ENCODE measurements around the gene TEKT5.
A peak's percentile ranks its signal among the peaks of the same experiment; 100 is the strongest.
"Not testable (repeated sequence)": the region's sequence is repeated elsewhere in the genome, so short reads cannot be mapped to it uniquely, and the experiment has no call there.

Gene TEKT5

DNA sequence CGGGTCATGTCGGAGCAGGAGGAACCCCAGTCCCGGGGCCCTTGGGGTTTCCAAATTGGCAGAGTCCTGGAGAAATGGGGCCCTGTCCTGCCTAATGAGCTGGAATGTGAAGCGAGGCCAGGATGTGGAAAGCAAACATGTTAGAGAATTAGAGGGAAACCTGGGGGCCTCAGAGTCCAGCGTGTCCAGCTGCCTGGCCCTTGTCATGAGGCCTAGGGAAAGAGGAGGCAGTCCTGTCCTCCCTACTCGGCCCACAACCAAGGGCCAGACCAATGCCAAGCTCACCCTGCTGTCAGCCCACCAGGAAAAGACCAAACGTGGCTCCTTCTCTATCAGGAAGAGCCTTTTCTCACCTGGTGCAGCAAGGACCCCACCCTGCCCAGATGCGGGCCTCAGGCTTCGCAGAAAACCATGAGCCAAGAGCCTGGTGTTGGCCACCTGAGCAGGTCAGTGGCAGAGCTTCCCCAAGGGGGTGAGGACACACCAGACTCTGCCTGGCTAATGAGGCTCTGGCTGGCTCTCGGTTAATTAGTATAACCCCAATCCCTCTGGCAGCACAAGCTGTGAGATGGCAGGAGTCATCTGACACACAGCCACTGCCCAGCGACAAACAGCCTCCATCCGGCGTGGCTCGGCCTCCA is 10.1 kb downstream of the TEKT5 start:
- DNase-seq = no peak

DNA sequence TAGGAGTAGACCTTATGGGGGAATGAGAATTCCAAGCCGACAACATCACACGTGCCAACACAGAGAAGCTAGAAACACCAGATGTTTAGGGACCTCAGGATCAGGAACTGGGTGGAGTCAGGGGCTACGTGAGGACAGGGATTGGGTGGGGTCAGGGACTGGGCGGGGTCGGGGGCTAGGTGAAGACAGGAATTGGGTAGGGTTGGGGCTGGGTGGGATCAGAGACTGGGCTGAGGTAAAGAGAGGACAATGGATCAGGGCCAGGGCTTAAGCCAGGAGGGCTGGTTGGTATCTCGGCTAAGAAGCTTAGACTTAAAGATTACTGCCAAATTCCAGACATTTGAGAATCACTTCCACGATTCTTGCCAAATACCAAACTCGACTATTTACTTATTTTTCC is 11.6 kb downstream of the TEKT5 start:
- DNase-seq = no peak

DNA sequence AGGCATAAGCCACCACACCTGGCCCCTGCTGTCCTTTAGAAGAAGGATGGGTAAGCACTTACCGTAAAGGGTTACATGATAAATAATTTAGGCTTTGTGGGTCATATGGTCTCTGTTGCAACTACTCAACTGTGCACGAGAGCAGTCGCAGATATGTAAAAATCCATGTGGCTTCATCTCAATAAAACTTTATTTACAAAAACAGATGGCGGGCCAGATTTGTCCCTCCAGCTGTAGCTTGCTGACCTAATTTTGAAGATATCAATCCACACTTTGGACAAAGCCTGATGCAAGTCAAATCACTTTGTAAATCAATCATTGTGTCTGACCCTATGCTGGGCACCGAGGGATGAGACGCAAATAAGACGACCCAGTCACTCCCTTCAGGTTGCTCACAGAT is 12.1 kb downstream of the TEKT5 start:
- no peak for DNase-seq

DNA sequence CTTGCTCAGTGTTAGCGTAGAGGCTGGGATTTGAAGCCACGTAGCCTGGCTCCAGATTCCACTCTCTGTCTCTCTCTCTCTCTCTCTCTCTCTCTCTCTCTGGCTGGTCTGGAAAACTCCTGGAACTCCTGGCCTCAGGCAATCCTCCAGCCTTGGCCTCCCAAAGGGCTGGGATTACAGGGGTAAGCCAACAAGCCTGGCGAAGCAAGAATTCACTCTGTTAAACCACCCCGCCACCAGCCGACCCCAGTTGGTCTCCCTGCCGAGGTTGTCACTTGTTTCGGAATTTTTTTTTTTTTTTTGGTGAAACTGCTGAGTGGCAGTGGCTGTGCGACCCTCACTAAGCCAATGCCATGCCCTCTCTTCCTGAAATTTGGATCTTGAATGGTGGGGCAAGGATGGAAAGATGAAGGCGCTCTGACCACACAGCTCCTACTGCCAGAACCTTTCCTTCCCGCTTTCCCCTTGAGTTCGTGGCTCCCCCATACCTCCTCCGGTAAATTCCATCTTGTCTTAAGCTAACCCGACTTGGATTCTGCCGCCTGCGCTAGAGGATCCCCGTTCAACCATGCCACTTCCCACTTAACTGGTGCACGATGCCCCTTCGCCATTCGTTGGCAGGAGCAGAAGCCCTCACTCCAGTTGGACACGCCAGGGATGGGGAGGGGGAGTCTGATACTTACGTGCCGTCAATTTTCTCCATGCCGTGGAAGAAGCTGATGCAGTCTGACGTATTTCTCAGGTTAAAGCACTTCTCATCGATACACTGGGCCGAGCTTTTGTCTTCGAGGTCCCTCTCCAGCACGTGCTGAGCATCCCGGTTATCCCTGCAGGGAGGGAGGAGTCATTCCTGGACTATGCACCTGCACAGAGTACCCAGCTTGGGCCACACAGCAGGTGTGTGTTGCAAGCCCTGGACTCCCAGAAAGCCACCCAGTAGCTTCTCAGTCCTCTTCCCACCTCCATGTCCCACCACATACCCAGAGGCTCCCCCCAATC is 13.1 kb downstream of the TEKT5 start:
- no peak for DNase-seq

DNA sequence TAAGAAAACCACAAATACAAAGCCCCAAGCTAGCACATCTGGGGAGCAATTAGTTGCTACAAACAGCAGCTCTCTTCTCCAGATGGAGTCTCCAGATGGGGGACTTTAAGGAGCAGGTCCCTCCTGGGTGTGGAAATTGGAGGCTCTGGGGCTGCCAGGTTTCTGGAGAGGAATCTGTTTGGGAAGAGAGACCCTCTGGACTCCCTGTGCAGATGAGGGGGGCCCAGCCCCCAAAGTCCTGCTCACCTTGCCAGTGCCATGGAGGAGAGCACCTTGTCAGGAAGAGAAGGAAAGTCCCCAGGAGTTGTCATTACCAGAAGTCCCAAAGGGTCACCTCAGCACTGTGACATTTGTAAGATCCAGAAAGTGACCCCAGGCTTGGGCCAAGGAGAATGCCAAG is 14.8 kb downstream of the TEKT5 start:
- peak; percentile 65 for DNase-seq

DNA sequence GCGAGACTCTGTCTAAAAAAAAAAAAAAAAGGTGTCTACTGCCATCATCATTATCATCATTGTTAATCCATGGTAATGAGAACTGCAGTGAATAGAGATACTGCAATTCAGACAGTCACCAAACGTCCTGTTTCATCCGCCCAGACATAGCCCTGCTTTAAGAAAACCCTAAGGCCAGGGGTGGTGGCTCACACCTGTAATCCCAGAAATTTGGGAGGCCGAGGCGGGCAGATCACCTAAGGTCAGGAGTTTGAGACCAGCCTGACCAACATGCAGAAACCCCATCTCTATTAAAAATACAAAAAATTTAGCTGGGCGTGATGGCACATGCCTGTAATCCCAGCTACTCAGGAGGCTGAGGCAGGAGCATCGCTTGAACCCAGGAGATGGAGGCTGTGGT is 15.3 kb downstream of the TEKT5 start:
- DNase-seq = not testable (repeated sequence)

DNA sequence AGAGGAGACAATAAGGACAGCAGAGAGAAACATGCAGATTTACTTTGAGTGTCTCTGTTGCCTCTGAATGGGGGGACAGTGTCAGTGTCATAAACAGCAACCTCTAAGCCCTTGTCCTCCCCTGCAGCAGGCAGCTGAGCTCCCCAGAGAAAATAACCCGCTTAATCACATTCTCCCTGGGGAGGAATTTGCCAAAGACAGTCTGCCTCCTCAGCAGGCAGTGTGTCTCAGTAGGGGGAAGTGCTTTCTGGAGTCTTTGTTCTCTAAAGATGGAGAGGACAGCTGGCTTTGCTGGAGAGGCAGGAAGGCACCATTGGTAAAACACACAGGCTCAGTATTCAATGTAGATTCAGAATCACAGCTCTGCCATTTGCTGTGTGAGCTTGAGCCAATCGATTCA is 16.1 kb downstream of the TEKT5 start:
- peak; percentile 89 for DNase-seq

DNA sequence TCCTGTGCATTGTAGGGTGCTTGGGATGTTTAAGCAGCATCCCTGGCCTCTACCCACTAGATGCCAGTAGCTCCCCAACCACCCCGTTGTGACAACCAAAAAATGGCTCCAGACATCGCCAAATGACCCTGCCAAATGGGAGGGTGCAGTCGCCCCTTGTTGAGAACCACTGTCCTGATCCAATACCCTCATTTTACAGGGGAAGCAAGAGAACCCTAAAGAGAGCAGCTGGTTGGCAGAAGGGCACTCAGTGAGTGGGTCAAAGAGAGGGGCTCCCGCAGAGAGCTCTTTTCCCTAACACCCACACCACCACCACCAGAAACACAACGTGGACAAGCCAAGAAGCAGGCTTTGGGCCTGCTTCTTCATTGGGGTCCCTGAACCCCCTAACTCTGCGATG is 18.4 kb downstream of the TEKT5 start:
- no peak for DNase-seq

DNA sequence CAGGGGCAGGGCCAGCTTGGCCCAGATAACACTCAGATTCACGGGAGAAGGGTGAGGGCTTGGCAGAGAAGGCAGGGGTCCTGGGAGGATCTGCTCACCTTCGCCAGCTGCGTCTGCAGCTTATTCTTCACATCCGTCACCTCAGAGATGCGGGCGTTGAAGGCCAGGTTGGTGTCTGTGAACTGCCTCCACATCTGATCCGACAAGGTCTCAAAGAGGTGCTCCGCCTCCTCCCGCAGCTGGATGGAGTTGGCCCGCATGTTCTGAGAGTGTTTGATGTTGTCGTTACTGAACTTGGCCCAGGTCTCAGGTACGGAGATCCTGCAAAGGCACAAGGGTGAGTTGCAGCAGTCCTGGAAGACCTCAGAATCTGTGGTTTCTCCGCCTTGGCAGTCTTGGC is 18.9 kb downstream of the TEKT5 start:
- DNase-seq = no peak

DNA sequence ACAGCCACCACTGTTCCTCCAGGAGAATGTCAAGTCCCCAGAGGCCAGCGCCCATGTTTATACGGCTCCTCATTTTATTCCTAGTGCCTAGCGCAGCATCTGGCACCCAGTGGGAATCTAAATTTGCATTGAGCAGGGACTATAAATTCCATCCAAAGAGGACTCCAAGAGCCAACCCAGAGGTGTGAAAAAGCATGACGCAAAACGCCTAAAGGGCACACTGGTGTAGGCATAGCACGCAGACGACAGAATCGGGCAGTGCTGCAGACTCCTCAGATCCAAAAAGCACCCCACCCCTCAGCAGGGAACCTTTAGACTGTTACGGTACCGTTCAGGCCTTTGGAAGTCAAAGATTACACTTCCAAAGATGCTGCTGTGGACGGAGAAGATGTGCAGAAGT is 19.5 kb downstream of the TEKT5 start:
- DNase-seq = no peak

DNA sequence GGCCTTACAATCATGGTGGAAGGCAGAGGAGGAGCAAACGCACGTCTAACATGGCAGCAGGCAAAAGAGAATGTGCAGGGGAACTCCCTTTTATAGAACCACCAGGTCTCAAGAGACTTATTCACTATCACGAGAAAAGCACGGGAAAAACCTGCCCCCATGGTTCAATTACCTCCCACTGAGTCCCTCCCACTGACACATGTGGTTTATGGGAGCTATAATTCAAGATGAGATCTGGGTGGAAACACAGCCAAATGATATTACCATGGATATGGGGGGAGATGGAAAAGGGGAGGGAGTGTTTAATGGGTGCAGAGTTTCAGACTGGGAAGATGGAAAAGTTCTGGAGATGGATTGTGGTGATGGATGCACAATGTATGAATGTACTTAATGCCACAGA is 23.0 kb downstream of the TEKT5 start:
- no peak for DNase-seq

DNA sequence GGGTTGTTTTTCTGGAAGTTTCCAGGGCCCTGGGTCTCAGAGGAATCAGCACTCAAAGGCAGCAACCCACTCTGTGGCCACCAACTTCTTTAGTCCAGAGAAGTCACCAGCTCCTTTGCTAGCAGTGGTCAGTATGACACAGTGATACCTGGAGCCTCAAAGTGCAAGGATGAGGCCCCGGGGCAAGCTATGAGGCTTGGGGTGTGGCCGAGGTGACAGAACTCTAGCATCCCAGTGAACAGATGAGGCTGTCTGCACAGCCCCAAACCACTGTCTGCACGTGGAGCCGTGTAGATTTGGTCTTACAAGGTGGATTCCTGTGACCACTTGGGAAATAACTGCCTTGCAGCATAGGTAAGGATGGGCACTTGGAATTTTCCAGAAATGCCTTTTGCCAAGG is 24.9 kb downstream of the TEKT5 start:
- DNase-seq = no peak

DNA sequence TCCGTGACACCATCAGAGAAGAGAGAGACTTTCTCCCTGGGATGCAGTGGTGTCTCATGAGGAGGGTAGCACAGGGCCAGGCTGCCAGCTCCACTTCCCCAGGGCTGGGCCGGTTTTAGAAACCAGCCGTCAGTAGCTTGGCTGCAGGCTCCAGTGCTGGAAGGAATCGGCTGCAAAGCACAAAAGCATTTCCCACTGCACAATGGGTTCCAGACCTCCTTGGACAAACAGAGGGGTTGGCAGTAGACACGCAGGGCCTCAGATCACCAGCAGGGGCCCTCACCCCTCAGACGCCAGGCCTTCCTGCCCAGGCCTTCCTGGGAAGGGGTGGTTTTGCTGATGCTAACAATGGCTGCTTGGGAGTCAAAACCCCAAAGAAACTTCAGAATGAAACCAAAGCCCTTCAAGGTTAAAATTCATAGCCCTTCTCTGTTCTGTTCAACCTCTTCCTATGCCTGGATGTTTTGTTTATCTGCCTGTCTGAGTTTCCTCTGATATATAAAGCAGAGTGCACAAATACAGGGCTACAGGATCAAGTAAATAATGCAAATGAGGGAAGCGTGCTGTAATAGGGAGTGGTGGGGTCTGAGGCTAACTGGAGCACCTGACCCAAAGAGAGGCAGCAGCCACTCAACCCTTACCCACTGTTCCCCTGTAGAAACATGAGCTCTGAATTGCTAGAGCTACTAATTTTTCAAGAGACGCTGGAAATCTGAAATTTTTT is 26.2 kb downstream of the TEKT5 start:
- DNase-seq = no peak

DNA sequence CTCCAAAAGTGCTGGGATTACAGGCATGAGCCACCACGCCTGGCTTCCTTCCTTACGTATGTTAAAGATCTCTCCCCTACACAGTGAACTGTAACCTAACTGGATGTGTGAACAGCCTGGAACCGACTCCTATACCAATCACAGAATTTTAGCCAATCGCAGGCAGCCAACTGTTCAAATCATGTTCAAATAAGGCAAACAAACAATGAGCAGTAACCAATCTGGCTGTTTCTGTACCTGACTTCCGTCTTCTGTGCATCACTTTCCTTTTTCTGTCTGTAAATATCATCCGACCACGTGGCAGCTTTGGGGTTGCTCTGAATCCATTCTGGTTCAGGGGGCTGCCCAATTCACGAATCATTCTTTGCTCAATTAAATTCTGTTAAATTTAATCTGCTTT is 27.5 kb downstream of the TEKT5 start:
- DNase-seq = no peak

DNA sequence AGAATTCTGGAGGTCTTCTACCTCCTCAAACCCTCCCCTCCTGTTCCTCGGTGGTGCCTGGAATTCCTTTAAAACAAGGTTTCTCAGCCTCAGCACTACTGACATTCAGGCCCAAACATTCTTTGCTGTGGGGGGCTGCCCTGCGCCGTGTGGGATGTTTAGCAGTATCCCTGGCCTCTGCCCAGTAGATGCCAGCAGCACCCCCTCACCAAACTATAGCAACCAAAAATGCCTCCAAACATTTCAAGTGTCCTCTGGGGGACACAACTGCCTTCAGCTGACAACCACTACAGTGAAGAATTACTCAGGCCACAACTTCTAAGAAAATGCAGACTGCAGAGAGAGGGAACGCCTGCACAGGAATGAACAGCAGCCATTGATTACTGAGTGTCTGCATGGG is 28.4 kb downstream of the TEKT5 start:
- no peak for DNase-seq

DNA sequence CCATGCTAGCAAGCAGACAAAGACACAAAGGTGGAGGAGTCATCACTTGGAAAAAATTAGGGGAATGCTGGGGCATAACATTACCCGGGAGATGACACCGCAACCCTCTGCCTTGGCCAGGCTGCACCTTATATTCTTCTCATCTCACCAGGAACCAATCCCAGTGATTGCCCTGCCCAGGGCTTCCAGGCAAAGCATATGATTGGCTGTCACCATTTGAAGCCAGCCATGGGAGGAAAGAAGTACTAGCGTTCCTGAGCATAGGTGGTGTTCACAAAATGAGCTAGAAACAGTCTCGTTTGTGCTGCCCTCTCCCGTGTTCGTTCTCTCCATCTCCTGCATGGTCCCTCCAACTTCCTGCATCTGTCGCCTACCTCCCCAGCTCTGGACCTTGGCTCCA is 29.6 kb downstream of the TEKT5 start:
- DNase-seq = no peak

DNA sequence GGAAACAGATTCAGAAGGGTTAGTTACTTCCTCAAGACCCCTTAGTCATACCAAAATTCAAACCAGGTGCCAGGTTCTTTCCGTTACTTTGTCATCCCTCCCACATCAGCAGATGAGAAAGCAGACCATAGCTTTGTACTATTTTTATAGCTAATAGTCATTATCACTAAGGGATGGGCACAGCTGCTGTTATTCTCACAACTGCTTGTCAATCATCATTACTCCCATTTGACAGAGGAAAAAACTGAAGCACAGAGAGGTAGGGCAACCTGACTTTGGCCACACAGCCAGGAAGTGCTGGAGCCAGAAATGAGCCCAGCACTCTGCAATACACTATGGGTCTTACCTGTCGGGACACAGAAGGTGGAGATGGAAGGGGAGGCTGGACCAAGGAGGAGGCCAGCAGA is 30.0 kb downstream of the TEKT5 start:
- DNase-seq = no peak

DNA sequence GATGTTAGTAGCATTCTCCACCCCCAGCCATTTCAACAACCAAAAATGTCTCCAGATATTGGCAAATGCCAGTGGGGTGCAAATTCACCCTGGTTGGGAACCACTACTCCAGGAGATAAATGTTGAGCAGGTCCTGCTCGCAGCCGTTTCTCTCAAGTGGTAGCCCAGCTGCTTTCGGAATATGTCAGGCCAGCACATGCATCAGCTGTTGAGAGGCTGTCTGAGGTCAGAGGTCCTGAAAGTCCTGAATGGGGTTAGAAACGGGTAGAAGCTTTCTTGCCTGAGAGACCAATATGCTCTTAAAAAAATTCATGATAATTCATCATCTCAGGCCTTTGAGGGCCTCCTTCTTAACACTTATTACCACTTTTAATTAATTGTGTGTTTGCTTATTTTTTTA is 31.0 kb downstream of the TEKT5 start:
- no peak for DNase-seq

DNA sequence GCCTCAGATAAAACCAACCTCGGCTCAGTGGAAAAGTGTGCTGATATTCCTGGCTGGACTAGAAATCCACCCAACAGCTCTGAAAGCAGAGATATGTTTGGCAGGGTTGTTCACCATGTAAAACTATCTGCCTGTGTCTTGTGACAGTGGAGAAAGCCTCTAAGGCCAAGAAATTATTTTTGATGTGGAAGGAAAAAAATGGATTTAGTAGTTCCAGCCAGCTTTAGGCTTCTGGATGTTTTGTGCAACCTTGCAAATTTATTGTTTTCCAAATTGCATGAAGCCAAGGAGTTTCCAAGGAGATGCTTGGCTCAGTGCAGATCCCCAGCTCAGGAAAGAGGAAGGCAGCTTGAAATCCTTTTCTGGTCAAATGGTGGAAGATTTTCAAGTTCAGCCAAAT is 31.6 kb downstream of the TEKT5 start:
- no peak for DNase-seq

DNA sequence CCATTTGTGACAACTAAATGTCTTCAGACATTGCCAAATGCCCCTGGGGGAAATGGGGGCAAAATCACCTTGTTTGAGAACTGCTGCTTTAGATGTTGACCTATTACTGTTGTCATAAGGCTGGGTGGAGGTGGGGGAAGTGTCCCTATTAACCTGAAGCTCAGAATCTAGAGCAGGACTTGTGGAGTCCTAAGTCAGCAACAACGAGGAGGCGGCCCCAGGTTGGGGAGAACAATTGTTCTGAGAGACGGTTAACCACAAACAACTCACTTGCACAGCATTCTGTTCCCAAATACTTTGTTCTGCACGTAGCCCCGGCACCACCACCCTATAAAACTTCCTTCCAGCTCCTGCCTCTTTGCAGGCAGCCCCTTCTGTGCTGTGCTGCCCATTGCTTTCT is 32.5 kb downstream of the TEKT5 start:
- DNase-seq = no peak

DNA sequence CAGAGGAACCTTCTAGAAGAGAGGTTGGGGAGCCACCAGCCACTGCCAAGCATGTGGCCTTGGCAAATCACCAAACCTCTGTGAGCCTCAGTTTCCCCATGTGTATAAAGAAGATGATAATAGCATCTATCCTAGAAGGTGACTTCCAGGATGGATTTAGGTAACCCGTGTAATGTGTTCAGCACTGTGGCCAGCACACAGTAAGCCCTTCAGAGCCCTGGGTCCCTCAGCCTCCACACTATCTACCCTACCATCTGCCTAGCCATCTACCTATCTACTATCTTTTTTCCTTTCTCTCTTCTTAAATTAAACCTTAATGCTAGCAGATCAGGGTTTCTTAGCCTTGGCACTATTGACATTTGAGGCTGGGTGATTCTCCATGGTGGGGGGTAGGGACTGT is 33.0 kb downstream of the TEKT5 start:
- no peak for DNase-seq

DNA sequence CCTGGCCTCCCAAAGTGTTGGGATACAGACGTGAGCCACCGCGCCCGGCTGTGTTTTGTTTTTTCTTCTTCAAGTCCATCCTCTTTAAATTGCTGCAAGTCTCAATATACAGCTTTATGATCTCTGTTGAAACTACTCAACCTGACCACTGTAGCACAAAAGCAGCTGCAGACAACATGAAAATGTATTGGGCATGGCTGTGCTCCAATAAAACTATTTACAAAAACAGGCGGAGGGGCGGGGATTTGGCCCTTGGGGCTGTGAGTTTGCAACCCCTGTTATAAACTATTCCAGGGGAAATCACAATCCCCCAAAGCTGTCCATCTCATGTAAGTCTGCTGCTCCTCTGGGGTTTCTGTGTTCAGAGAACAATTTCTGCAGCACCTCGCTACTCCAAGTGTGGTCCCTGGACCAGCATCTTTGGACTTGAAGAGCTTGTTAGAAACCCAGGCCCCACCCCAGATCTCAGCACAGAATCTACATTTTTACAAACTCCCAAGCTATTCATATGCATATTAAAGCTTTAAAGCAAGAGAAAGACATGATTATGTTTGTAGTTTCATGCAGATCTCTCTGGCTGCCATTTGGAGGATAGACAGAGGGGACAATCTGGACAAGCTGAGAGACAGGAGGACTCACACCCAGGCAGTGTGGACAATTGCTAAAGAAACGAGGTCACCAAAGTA is 33.6 kb downstream of the TEKT5 start:
- no peak for DNase-seq

DNA sequence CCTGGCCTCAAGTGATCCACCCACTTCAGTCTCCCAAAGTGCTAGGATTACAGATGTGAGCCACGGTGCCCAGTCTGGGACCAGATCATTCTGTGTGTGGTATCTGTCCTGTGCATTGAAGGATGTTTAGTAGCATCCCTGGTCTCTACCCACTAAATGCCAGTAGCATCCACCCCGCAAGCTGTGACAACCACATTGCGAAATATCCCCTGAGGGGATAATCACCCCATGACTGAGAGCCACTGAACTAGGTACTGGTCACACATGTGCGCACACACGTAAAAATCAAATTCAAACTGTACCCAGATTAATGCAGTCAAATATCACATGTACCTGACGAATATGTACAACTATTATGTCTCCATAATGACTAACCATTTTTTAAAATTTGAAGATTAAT is 35.8 kb downstream of the TEKT5 start:
- DNase-seq = no peak
